Endothelial cell of umbilical vein (primary cell): ENCODE data around the gene HS6ST2.

Source experiments
- CTCF ChIP-seq, 2 donors: IDR thresholded peaks; 1 replicate in 1 of 2; 2 replicates in 1 of 2; pipeline ENCODE4 v1.5.1; 2011; ENCODE audit warnings: low read length in 2 of 2, mild to moderate bottlenecking in 2 of 2, moderate library complexity in 2 of 2, control low read depth in 1 of 2, inconsistent platforms in 1 of 2, low read depth in 1 of 2; ENCODE audit not compliant: insufficient read depth in 1 of 2; ENCODE audit errors: extremely low read depth in 1 of 2
- GATA2 ChIP-seq: IDR thresholded peaks from 2 replicates; pipeline ENCODE4 v1.7.0; 2011; ENCODE audit warnings: low read depth, mild to moderate bottlenecking, moderate library complexity, mixed read lengths, low read length; ENCODE audit not compliant: insufficient read length, insufficient read depth
- JUN ChIP-seq: IDR thresholded peaks from 2 replicates; pipeline ENCODE4 v1.6.1; 2011; ENCODE audit warnings: borderline replicate concordance, low read depth; ENCODE audit not compliant: insufficient read length, insufficient read depth
- POLR2AphosphoS5 ChIP-seq: IDR thresholded peaks from 2 replicates; pipeline ENCODE4 v1.6.1; 2012; ENCODE audit warnings: low read depth, mild to moderate bottlenecking, control low read depth, low read length, moderate library complexity; ENCODE audit not compliant: insufficient read depth

- TF ChIP-seq CTCF (IDR thresholded peaks at IDR 0.05; ENCODE audit: extremely low read depth in 1 of 2, insufficient read depth in 1 of 2, low read depth in 1 of 2, low read length in 2 of 2) (no peak), JUN (no peak), POLR2AphosphoS5 (no peak), GATA2 (no peak)
Measured at GRCh38 chrX:132743086-132743485, 215.3 kb downstream of the HS6ST2 start.
